HFFc6 (cell line): ENCODE data around the gene SLC7A8. TPM values are rescaled to one million over a fixed set of nuclear protein-coding genes. Genes with fewer than 3 reads are reported as not detected.
A peak's percentile ranks its signal among the peaks of the same experiment; 100 is the strongest.

Experiments
- DNase-seq: peaks from one replicate; pipeline ENCODE4 v3.0.0-alpha.2; 2018
- H3K27ac Mint-ChIP-seq: 2 replicates; pipeline ENCODE4 v1.8.0; 2020; ENCODE audit warnings: mild to moderate bottlenecking, mixed read lengths
- H3K27me3 Mint-ChIP-seq: 2 replicates; pipeline ENCODE4 v1.8.0; 2021; ENCODE audit warnings: mild to moderate bottlenecking, moderate library complexity, mixed read lengths; ENCODE audit not compliant: insufficient read depth
- H3K36me3 Mint-ChIP-seq: 2 replicates; pipeline ENCODE4 v1.8.0; 2021; ENCODE audit warnings: low read depth, mixed read lengths
- H3K4me1 Mint-ChIP-seq: 2 replicates; pipeline ENCODE4 v1.8.0; 2020; ENCODE audit warnings: low read depth, mixed read lengths
- H3K4me3 Mint-ChIP-seq: 2 replicates; pipeline ENCODE4 v1.8.0; 2020; ENCODE audit warnings: mild to moderate bottlenecking, moderate library complexity, mixed read lengths
- H3K9me3 Mint-ChIP-seq: 2 replicates; pipeline ENCODE4 v1.8.0; 2020; ENCODE audit warnings: mild to moderate bottlenecking, mixed read lengths
- CTCF ChIP-seq: fragments of 200-600 bp; sonication (generic); IDR thresholded peaks from 2 replicates; pipeline ENCODE4 v1.5.0; 2021; ENCODE audit warnings: antibody characterized with exemption, mild to moderate bottlenecking
- total RNA-seq, 6 experiments: library from RNA; stranded (reverse); fragmentation: NEBNext Ultra II Directional; extraction: Animal tissue kit (Norgen Biotek cat#: 25700); gene quantifications; 2 replicates in 1 of 6; 3 replicates in 5 of 6; pipeline ENCODE4 v1.2.3, GENCODE V29; 2021

The SLC7A8 gene
- total RNA-seq, 6 experiments from 2014 or later = 13.0 to 24.2 (median 23.3) TPM

- H3K27ac Mint-ChIP-seq = no peak overlapping the region
- no peak for DNase-seq
- peaks cover 12% of the 10 kb centered on the region for H3K36me3 Mint-ChIP-seq
- H3K9me3 Mint-ChIP-seq = no peaks in the 10 kb centered on the region
- no peaks in the 10 kb centered on the region; the same call in none of the 2 replicates for H3K27me3 Mint-ChIP-seq
- TF ChIP-seq CTCF = no peak
- peaks cover 55% of the 10 kb centered on the region for H3K4me1 Mint-ChIP-seq
- H3K4me3 Mint-ChIP-seq = no peak overlapping the region
Observed at GRCh38 chr14:23143911-23144310, 39.5 kb downstream of the SLC7A8 start.

- H3K9me3 Mint-ChIP-seq = no peaks in the 10 kb centered on the region
- H3K36me3 Mint-ChIP-seq = peaks cover 4% of the 10 kb centered on the region; the same call in 1 of the 2 replicates
- H3K4me1 Mint-ChIP-seq = peaks cover 55% of the 10 kb centered on the region
- no peak for TF ChIP-seq CTCF
- H3K27me3 Mint-ChIP-seq = no peaks in the 10 kb centered on the region; the same call in none of the 2 replicates
- DNase-seq = no peak
- H3K4me3 Mint-ChIP-seq = no peak overlapping the region
- no peak overlapping the region for H3K27ac Mint-ChIP-seq
Observed at GRCh38 chr14:23142826-23143225, 40.6 kb downstream of the SLC7A8 start.

GRCh38 chr14:23141706-23142444 lies 41.6 kb downstream of the SLC7A8 start:
- H3K4me3 Mint-ChIP-seq = no peak overlapping the region
- H3K36me3 Mint-ChIP-seq = no peaks in the 10 kb centered on the region
- H3K27ac Mint-ChIP-seq = no peak overlapping the region
- no peak for TF ChIP-seq CTCF
- H3K4me1 Mint-ChIP-seq = peaks cover 50% of the 10 kb centered on the region
- DNase-seq = peak; percentile 55
- H3K27me3 Mint-ChIP-seq = no peaks in the 10 kb centered on the region; the same call in none of the 2 replicates
- H3K9me3 Mint-ChIP-seq = no peaks in the 10 kb centered on the region

- no peak for TF ChIP-seq CTCF
- Mint-ChIP-seq H3K9me3 (no peaks in the 10 kb centered on the region), H3K36me3 (no peaks in the 10 kb centered on the region), H3K4me1 (peaks cover 35% of the 10 kb centered on the region), H3K4me3 (no peak overlapping the region), H3K27me3 (peaks cover 1% of the 10 kb centered on the region), H3K27ac (no peak overlapping the region)
- no peak for DNase-seq
Observed at GRCh38 chr14:23140371-23140770, 43.1 kb downstream of the SLC7A8 start.

- no peaks in the 10 kb centered on the region for H3K9me3 Mint-ChIP-seq
- TF ChIP-seq CTCF = no peak
- no peak for DNase-seq
- no peak overlapping the region for H3K4me3 Mint-ChIP-seq
- H3K27ac Mint-ChIP-seq = no peak overlapping the region
- H3K27me3 Mint-ChIP-seq = peaks cover 1% of the 10 kb centered on the region
- no peaks in the 10 kb centered on the region for H3K36me3 Mint-ChIP-seq
- H3K4me1 Mint-ChIP-seq = peaks cover 34% of the 10 kb centered on the region
Observed at GRCh38 chr14:23139874-23140273, 43.6 kb downstream of the SLC7A8 start.
